ENCODE results near the gene ATP10A. TPM values are rescaled to one million over a fixed set of nuclear protein-coding genes. Genes with fewer than 3 reads are reported as not detected.

ATP10A gene
- polyA plus RNA-seq, 3 donors: 0.71 to 3.9 (median 0.92) TPM

DNA sequence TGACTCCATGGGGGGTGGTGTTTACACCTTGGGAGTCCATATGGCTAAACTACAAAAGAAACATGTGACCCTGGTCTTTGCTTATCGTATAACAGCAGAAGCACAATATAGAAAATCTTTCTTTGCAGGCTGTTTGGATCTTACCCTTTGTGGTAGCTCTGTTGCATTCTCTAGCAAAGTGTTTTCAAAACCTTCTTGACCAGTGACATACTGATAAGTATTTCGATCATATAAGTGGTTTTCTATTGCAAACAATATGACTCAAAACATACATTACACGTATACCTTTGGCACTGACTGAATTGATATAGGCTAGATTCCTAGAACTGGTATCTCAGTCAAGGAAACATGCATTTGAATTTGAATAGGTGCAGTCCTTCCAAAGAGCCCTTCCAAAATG lies 24.7 kb upstream of the ATP10A start:
- no peak overlapping the region for H3K27ac Mint-ChIP-seq
- no peaks in the 10 kb centered on the region for H4K20me1 ChIP-seq (ENCODE audit: insufficient read depth, low read length)
- H3K36me3 Mint-ChIP-seq: no peaks in the 10 kb centered on the region
- no peak overlapping the region for H2AFZ ChIP-seq (ENCODE audit: insufficient read depth, low read depth, low read length, poor library complexity, severe bottlenecking)
- H3K27ac ChIP-seq (ENCODE audit: low read depth in 1 of 2, low read length in 2 of 2): no peak overlapping the region
- H3K9me3 Mint-ChIP-seq: peaks cover 0 to 11% (median 2%) of the 10 kb centered on the region in 7 donors
- no peaks in the 10 kb centered on the region for H3K79me2 ChIP-seq (ENCODE audit: insufficient read depth, low read length)
- no peak overlapping the region for H3K4me2 ChIP-seq (replicated peaks; ENCODE audit: extremely low read depth, low read length, poor library complexity, severe bottlenecking)
- H3K4me1 Mint-ChIP-seq: peaks cover 4% of the 10 kb centered on the region
- TF ChIP-seq, protein P1, sequence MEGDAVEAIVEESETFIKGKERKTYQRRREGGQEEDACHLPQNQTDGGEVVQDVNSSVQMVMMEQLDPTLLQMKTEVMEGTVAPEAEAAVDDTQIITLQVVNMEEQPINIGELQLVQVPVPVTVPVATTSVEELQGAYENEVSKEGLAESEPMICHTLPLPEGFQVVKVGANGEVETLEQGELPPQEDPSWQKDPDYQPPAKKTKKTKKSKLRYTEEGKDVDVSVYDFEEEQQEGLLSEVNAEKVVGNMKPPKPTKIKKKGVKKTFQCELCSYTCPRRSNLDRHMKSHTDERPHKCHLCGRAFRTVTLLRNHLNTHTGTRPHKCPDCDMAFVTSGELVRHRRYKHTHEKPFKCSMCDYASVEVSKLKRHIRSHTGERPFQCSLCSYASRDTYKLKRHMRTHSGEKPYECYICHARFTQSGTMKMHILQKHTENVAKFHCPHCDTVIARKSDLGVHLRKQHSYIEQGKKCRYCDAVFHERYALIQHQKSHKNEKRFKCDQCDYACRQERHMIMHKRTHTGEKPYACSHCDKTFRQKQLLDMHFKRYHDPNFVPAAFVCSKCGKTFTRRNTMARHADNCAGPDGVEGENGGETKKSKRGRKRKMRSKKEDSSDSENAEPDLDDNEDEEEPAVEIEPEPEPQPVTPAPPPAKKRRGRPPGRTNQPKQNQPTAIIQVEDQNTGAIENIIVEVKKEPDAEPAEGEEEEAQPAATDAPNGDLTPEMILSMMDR (IDR thresholded peaks at IDR 0.05): no peak
- no peaks in the 10 kb centered on the region for H3K4me1 ChIP-seq (ENCODE audit: control insufficient read depth in 1 of 2, insufficient read depth in 2 of 2, low read length in 2 of 2)
- H3K9ac ChIP-seq (ENCODE audit: insufficient read depth, low read length, poor library complexity, severe bottlenecking): no peak overlapping the region
- intact Hi-C loops (cut with micrococcal nuclease): no loop called here
- H3K9me3 ChIP-seq (replicated peaks in 1 of 2; ENCODE audit: control insufficient read depth in 1 of 2, insufficient read depth in 1 of 2, low read length in 2 of 2): no peaks in the 10 kb centered on the region
- H3K36me3 ChIP-seq (replicated peaks in 1 of 2; ENCODE audit: control insufficient read depth in 1 of 2, insufficient read depth in 2 of 2, low read length in 2 of 2): no peaks in the 10 kb centered on the region
- H3K4me3 Mint-ChIP-seq: no peak overlapping the region
- WGBS (ENCODE audit: insufficient coverage): no CpG with 5 or more reads among the region's 3 CpGs
- no peaks in the 10 kb centered on the region for H3K27me3 ChIP-seq (ENCODE audit: control insufficient read depth in 2 of 2, insufficient read depth in 2 of 2, low read length in 2 of 2)
- peaks cover 2 to 8% (median 3%) of the 10 kb centered on the region in 3 donors for H3K27me3 Mint-ChIP-seq (ENCODE audit: low read depth in 3 of 3)
- DNase-seq: no peak
- H3K4me3 ChIP-seq (replicated peaks in 1 of 3; ENCODE audit: low read depth in 2 of 3, low read length in 3 of 3): no peak overlapping the region

DNA sequence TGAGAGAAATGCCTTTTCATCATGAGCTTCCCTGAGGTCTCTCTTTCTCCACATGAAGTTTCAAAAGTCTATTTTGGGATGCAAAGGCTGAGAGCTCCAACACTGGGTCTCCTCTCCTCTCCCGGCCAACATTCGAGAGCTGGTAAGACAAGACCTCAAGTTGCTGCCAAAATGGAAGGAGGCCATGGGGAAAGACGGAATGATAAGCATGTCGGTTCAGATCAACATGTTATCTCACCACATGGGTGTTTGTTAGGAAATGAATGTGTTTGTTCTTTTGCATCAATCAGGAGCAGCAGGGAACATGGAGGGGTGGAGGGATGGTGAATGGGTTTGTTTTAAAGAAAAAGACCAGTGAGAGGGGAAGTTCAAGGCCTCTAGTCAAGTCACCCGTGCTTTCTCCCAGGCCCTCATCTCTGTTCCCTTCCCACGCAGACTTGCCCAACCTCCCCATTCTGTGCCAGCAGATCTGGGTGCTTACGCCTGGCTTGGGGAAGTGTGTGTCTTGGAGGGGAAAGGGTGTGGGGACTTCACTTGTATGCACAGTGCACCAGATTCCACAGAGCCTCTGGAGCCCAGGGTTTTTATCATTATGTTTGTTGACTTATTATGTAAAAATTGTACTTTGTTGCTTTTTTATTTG lies 23.5 kb upstream of the ATP10A start:
- Histone ChIP-seq H3K4me3 (replicated peaks in 1 of 3; ENCODE audit: low read depth in 2 of 3, low read length in 3 of 3) (no peak overlapping the region), H4K20me1 (ENCODE audit: insufficient read depth, low read length) (no peaks in the 10 kb centered on the region), H3K27ac (ENCODE audit: low read depth in 1 of 2, low read length in 2 of 2) (no peak overlapping the region), H3K79me2 (ENCODE audit: insufficient read depth, low read length) (no peaks in the 10 kb centered on the region), H2AFZ (ENCODE audit: insufficient read depth, low read depth, low read length, poor library complexity, severe bottlenecking) (no peak overlapping the region), H3K9ac (ENCODE audit: insufficient read depth, low read length, poor library complexity, severe bottlenecking) (no peak overlapping the region), H3K36me3 (replicated peaks in 1 of 2; ENCODE audit: control insufficient read depth in 1 of 2, insufficient read depth in 2 of 2, low read length in 2 of 2) (no peaks in the 10 kb centered on the region), H3K9me3 (replicated peaks in 1 of 2; ENCODE audit: control insufficient read depth in 1 of 2, insufficient read depth in 1 of 2, low read length in 2 of 2) (no peaks in the 10 kb centered on the region), H3K4me2 (replicated peaks; ENCODE audit: extremely low read depth, low read length, poor library complexity, severe bottlenecking) (no peak overlapping the region), H3K27me3 (ENCODE audit: control insufficient read depth in 2 of 2, insufficient read depth in 2 of 2, low read length in 2 of 2) (no peaks in the 10 kb centered on the region), H3K4me1 (ENCODE audit: control insufficient read depth in 1 of 2, insufficient read depth in 2 of 2, low read length in 2 of 2) (no peaks in the 10 kb centered on the region)
- no peak for DNase-seq
- intact Hi-C loops (cut with micrococcal nuclease): no loop called here
- Mint-ChIP-seq H3K27me3 (ENCODE audit: low read depth in 3 of 3) (peaks cover 3 to 8% (median 3%) of the 10 kb centered on the region in 3 donors), H3K27ac (no peak overlapping the region), H3K9me3 (peaks cover 0 to 11% (median 2%) of the 10 kb centered on the region in 7 donors), H3K4me1 (peaks cover 4% of the 10 kb centered on the region), H3K36me3 (no peaks in the 10 kb centered on the region), H3K4me3 (no peak overlapping the region)
- TF ChIP-seq, protein P1 (IDR thresholded peaks at IDR 0.05): no peak
- whole genome bisulfite sequencing (ENCODE audit: insufficient coverage): 93% methylated on average over 4 of the region's 7 CpGs

All from CD14-positive monocyte (primary cell).